IMR-90 (cell line): ENCODE results near the gene GLCE. TPM values are rescaled to one million over a fixed set of nuclear protein-coding genes. Genes with fewer than 3 reads are reported as not detected.

Source experiments
- ATAC-seq: fragments of 200-7000 bp; cut with Tn5 transposase; 2 replicates; pipeline ENCODE4 v1.9.1; 2020; ENCODE audit warnings: low read depth, mild to moderate bottlenecking, moderate library complexity
- BruUV-seq: library from RNA; stranded (reverse); fragments of 400-500 nt; replicated peaks from 2 replicates; lab custom pipeline; 2021; lab: Mats Ljungman, UMichigan
- CTCF ChIA-PET: fragments of 300-600 bp; formaldehyde crosslinking; extraction: SDS; loops from one replicate; lab custom pipeline; 2021; ENCODE audit warnings: antibody characterized with exemption; lab: Yijun Ruan, JAX
- POLR2A ChIA-PET: fragments of 300-600 bp; sonication (Branson Sonifier 250); formaldehyde crosslinking; loops from one replicate; lab custom pipeline; 2022; ENCODE audit warnings: antibody characterized with exemption; ENCODE audit not compliant: unreplicated experiment; lab: Charles Lee
- DNase-seq: peaks from one replicate; pipeline ENCODE4 v3.0.0; 2013
- H2AFZ ChIP-seq: replicated peaks from 2 replicates; pipeline ENCODE3; 2013; ENCODE audit warnings: low read length, mild to moderate bottlenecking; ENCODE audit not compliant: poor library complexity
- H2AK5ac ChIP-seq: 2 replicates; pipeline ENCODE4 v1.6.1; 2013; ENCODE audit warnings: low read depth, low read length, inconsistent platforms
- H2AK9ac ChIP-seq: replicated peaks from 2 replicates; pipeline ENCODE3; 2013; ENCODE audit warnings: mild to moderate bottlenecking, low read depth, low read length, moderate library complexity; ENCODE audit not compliant: poor library complexity
- H2BK120ac ChIP-seq: 2 replicates; pipeline ENCODE4 v1.6.1; 2013; ENCODE audit warnings: low read depth, low read length, inconsistent platforms
- H2BK15ac ChIP-seq: 3 replicates; pipeline ENCODE4 v1.6.1; 2013; ENCODE audit warnings: low read depth, low read length, inconsistent platforms
- H2BK20ac ChIP-seq: 2 replicates; pipeline ENCODE4 v1.6.1; 2013; ENCODE audit warnings: low read depth, mild to moderate bottlenecking, inconsistent platforms, low read length, moderate library complexity
- H2BK5ac ChIP-seq: 2 replicates; pipeline ENCODE4 v1.6.1; 2013; ENCODE audit warnings: mild to moderate bottlenecking, low read depth, low read length, inconsistent platforms; ENCODE audit not compliant: poor library complexity, severe bottlenecking
- H3K14ac ChIP-seq: replicated peaks from 2 replicates; pipeline ENCODE4 v1.6.1; 2013; ENCODE audit warnings: low read depth, low read length, inconsistent platforms
- H3K18ac ChIP-seq: 2 replicates; pipeline ENCODE4 v1.6.1; 2013; ENCODE audit warnings: low read depth, low read length, control low read depth
- H3K23ac ChIP-seq: 2 replicates; pipeline ENCODE4 v1.6.1; 2013; ENCODE audit warnings: low read depth, low read length, inconsistent platforms
- H3K27ac ChIP-seq: 2 replicates; pipeline ENCODE4 v1.5.1; 2013; ENCODE audit warnings: mild to moderate bottlenecking, control low read depth, low read length; ENCODE audit not compliant: insufficient read depth
- H3K27me3 ChIP-seq: 2 replicates; pipeline ENCODE4 v1.6.1; 2013; ENCODE audit warnings: low read length; ENCODE audit not compliant: control insufficient read depth, insufficient read depth
- H3K36me3 ChIP-seq: 2 replicates; pipeline ENCODE4 v1.6.1; 2013; ENCODE audit warnings: low read length, mixed read lengths; ENCODE audit not compliant: control insufficient read depth, insufficient read depth
- H3K4ac ChIP-seq: 2 replicates; pipeline ENCODE4 v1.6.1; 2013; ENCODE audit warnings: low read depth, low read length, inconsistent platforms
- H3K4me1 ChIP-seq: 2 replicates; pipeline ENCODE4 v1.6.1; 2013; ENCODE audit warnings: low read length, mixed read lengths; ENCODE audit not compliant: control insufficient read depth, insufficient read depth
- H3K4me2 ChIP-seq: 2 replicates; pipeline ENCODE4 v1.6.1; 2013; ENCODE audit warnings: low read depth, mild to moderate bottlenecking, control low read depth, low read length, moderate library complexity
- H3K4me3 ChIP-seq: 2 replicates; pipeline ENCODE4 v1.5.1; 2013; ENCODE audit warnings: low read depth, mild to moderate bottlenecking, control low read depth, low read length, moderate library complexity; ENCODE audit not compliant: insufficient read depth
- H3K56ac ChIP-seq: 2 replicates; pipeline ENCODE4 v1.6.1; 2013; ENCODE audit warnings: low read length, inconsistent platforms; ENCODE audit not compliant: insufficient read depth; ENCODE audit errors: extremely low read depth
- H3K79me1 ChIP-seq, 2 experiments: 2 replicates each; pipeline ENCODE4 v1.6.1; 2013; ENCODE audit warnings: low read length in 2 of 2, inconsistent platforms in 1 of 2, low read depth in 1 of 2
- H3K9ac ChIP-seq: 2 replicates; pipeline ENCODE4 v1.6.1; 2013; ENCODE audit warnings: low read depth, low read length, control low read depth
- H3K9me1 ChIP-seq: 2 replicates; pipeline ENCODE4 v1.6.1; 2013; ENCODE audit warnings: low read length, inconsistent platforms; ENCODE audit not compliant: insufficient read depth
- H3K9me3 ChIP-seq: 2 replicates; pipeline ENCODE4 v1.6.1; 2013; ENCODE audit warnings: low read length; ENCODE audit not compliant: control insufficient read depth, insufficient read depth
- H4K20me1 ChIP-seq: 2 replicates; pipeline ENCODE4 v1.6.1; 2013; ENCODE audit warnings: low read length, inconsistent platforms; ENCODE audit not compliant: insufficient read depth
- H4K5ac ChIP-seq: 2 replicates; pipeline ENCODE4 v1.6.1; 2013; ENCODE audit warnings: mild to moderate bottlenecking, low read depth, low read length, control low read depth
- H4K8ac ChIP-seq, 2 experiments: 2 replicates each; pipeline ENCODE4 v1.6.1; 2013; ENCODE audit warnings: low read depth in 2 of 2, low read length in 2 of 2, control low read depth in 1 of 2, inconsistent platforms in 1 of 2
- H4K91ac ChIP-seq: 2 replicates; pipeline ENCODE4 v1.6.1; 2013; ENCODE audit warnings: low read depth, low read length, inconsistent platforms; ENCODE audit not compliant: insufficient read depth
- CTCF ChIP-seq: conservative IDR thresholded peaks from 2 replicates; pipeline ENCODE4 v1.5.1; 2012; ENCODE audit warnings: mild to moderate bottlenecking, low read depth, low read length, improper control_type of control experiment
- FOS ChIP-seq: fragments of 150-350 bp; IDR thresholded peaks from 2 replicates; pipeline ENCODE4 v1.6.1; 2016; ENCODE audit warnings: low read depth, low read length
- MAFK ChIP-seq: IDR thresholded peaks from 2 replicates; pipeline ENCODE4 v1.6.1; 2012; ENCODE audit warnings: low read depth, low read length, improper control_type of control experiment
- MAZ ChIP-seq: IDR thresholded peaks from 2 replicates; pipeline ENCODE4 v1.6.1; 2012; ENCODE audit warnings: low read depth, mild to moderate bottlenecking, low read length, improper control_type of control experiment, moderate library complexity, borderline replicate concordance
- POLR2A ChIP-seq: IDR thresholded peaks from 2 replicates; pipeline ENCODE4 v1.6.1; 2012; ENCODE audit warnings: mild to moderate bottlenecking, low read depth, low read length
- RCOR1 ChIP-seq: IDR thresholded peaks from 2 replicates; pipeline ENCODE4 v1.6.1; 2012; ENCODE audit warnings: mild to moderate bottlenecking, low read length, improper control_type of control experiment; ENCODE audit not compliant: insufficient replicate concordance
- SMC3 ChIP-seq: fragments of 150-350 bp; IDR thresholded peaks from 2 replicates; pipeline ENCODE4 v1.6.1; 2016; ENCODE audit warnings: low read depth, mild to moderate bottlenecking, antibody characterized with exemption, low read length, moderate library complexity
- USF2 ChIP-seq: fragments of 150-350 bp; IDR thresholded peaks from 2 replicates; pipeline ENCODE4 v1.6.1; 2017; ENCODE audit warnings: mild to moderate bottlenecking, antibody characterized with exemption, low read length, low read depth
- WGBS, 2 experiments: methylation state at CpG; one replicate each; pipeline versions ENCODE4 v1.1.5 to v1.1.7; 2013; ENCODE audit warnings: missing lambda C conversion rate in 2 of 2; ENCODE audit not compliant: insufficient read length in 1 of 2; ENCODE audit errors: extremely low coverage in 2 of 2; 5-methylcytosine and 5-hydroxymethylcytosine counted together
- dilution Hi-C: fragments of 300-500 bp; cut with HindIII; formaldehyde crosslinking; loops from one replicate; pipeline ENCODE4 v1.14.3; 2018; ENCODE audit warnings: low sequenced_read_pairs; ENCODE audit not compliant: unreplicated experiment
- in situ Hi-C: fragments of 300-500 bp; cut with MboI; formaldehyde crosslinking; loops from 3 replicates; pipeline ENCODE4 v1.14.3; 2019; ENCODE audit warnings: low sequenced_read_pairs, inconsistent platforms, mixed read lengths
- intact Hi-C: fragments of 100-400 bp; cut with micrococcal nuclease; formaldehyde crosslinking; loops from 2 replicates; pipeline ENCODE4 v1.10.0; 2022
- polyA plus RNA-seq, 3 experiments: library from polyadenylated mRNA; depleted of rRNA; stranded (reverse); fragments of >200 nt; gene quantifications; 2 replicates each; pipeline ENCODE4 v1.2.3, GENCODE V29; 2012; ENCODE audit warnings: low replicate concordance in 1 of 3
- total RNA-seq: library from RNA; depleted of rRNA; stranded (reverse); fragments of >200 nt; gene quantifications from 2 replicates; pipeline ENCODE4 v1.2.3, GENCODE V29; 2012

GLCE gene
- total and polyA plus RNA-seq, 2 of the 4 experiments (the other 2 are of a cell fraction): 15.3 to 29.6 TPM

GRCh38 chr15:69140306-69140705 lies 20.1 kb upstream of the GLCE start:
- Histone ChIP-seq H4K91ac (no peak overlapping the region), H2BK5ac (no peak overlapping the region), H3K4me1 (peaks cover 6% of the 10 kb centered on the region), H2AFZ (no peak overlapping the region), H4K5ac (no peak overlapping the region), H3K9ac (no peak overlapping the region), H2AK9ac (no peak overlapping the region), H2BK15ac (no peak overlapping the region), H3K4me2 (no peak overlapping the region), H2BK20ac (no peak overlapping the region), H3K36me3 (no peaks in the 10 kb centered on the region), H3K27me3 (peaks cover 61% of the 10 kb centered on the region), H3K4ac (no peak overlapping the region), H3K4me3 (no peak overlapping the region), H3K18ac (no peak overlapping the region), H2BK120ac (no peak overlapping the region), H3K79me1 (no peaks in the 10 kb centered on the region), H3K56ac (no peak overlapping the region), H3K9me1 (no peaks in the 10 kb centered on the region), H3K23ac (no peak overlapping the region), H3K27ac (no peak overlapping the region), H2AK5ac (no peak overlapping the region), H4K8ac (no peak overlapping the region), H3K9me3 (peaks cover 4% of the 10 kb centered on the region; the same call in 1 of the 2 replicates), H4K20me1 (no peaks in the 10 kb centered on the region), H3K14ac (no peak overlapping the region)
- TF ChIP-seq FOS (no peak), USF2 (no peak), CTCF (no peak), POLR2A (no peak), RCOR1 (no peak), SMC3 (no peak), MAZ (no peak), MAFK (no peak)
- ChIA-PET POLR2A (interaction anchor here (0.9 kb wide), 1 partner anchor 14 kb away, joined by 3 read pairs; no protein-coding TSS in a partner anchor), CTCF (interaction anchor here (0.9 kb wide), 1 partner anchor 17 kb away, joined by 3 read pairs; no protein-coding TSS in a partner anchor)
- WGBS, 2 experiments: 77% methylated on average over 5 of the region's 13 CpGs; no CpG with 5 or more reads in 1 of the 2 experiments
- no TSS peak for BruUV-seq
- dilution Hi-C loops (no loop called here), in situ Hi-C loops (no loop called here), intact Hi-C loops (no loop called here)
- DNase-seq: no peak
- ATAC-seq: no peak
